Fibroblast of the aortic adventitia (primary cell): ENCODE data around the gene JAK2. TPM values are rescaled to one million over a fixed set of nuclear protein-coding genes. Genes with fewer than 3 reads are reported as not detected.

Experiments
- DNase-seq: peaks from one replicate; pipeline ENCODE4 v3.0.0-alpha.2; 2010; ENCODE audit warnings: low read depth
- H3K4me3 ChIP-seq: 2 replicates; pipeline ENCODE4 v1.5.1; 2011; ENCODE audit warnings: low read depth, mild to moderate bottlenecking, control low read depth, low read length, moderate library complexity
- CTCF ChIP-seq: IDR thresholded peaks from 2 replicates; pipeline ENCODE4 v1.5.1; 2011; ENCODE audit warnings: mild to moderate bottlenecking, low read length, control low read depth, inconsistent platforms; ENCODE audit not compliant: insufficient read depth
- total RNA-seq: library from RNA; depleted of rRNA; stranded (reverse); fragments of >200 nt; gene quantifications from 2 replicates; pipeline ENCODE4 v1.2.3, GENCODE V29; 2012; ENCODE audit warnings: low replicate concordance

The JAK2 gene
- total RNA-seq, 1 donor = 19.2 TPM

GRCh38 chr9:5110867-5111681, 126.0 kb downstream of the JAK2 start:
- DNase-seq = no peak
- TF ChIP-seq CTCF = no peak

GRCh38 chr9:5111696-5112095, 126.6 kb downstream of the JAK2 start:
- DNase-seq = no peak
- no peak overlapping the region for H3K4me3 ChIP-seq
- no peak for TF ChIP-seq CTCF

More at GRCh38 chr9:5110867-5111681, 126.0 kb downstream of the JAK2 start:
- no peak overlapping the region for H3K4me3 ChIP-seq

GRCh38 chr9:5112109-5112592, 127.1 kb downstream of the JAK2 start:
- DNase-seq = no peak
- no peak overlapping the region for H3K4me3 ChIP-seq
- TF ChIP-seq CTCF = no peak

- no peak for DNase-seq
- TF ChIP-seq CTCF = no peak
- H3K4me3 ChIP-seq = no peak overlapping the region
Observed at GRCh38 chr9:5112646-5113045, 127.6 kb downstream of the JAK2 start.

GRCh38 chr9:5113523-5113922, 128.5 kb downstream of the JAK2 start:
- no peak for TF ChIP-seq CTCF
- no peak overlapping the region for H3K4me3 ChIP-seq
- no peak for DNase-seq

GRCh38 chr9:5113994-5114748, 129.1 kb downstream of the JAK2 start:
- TF ChIP-seq CTCF = no peak
- no peak for DNase-seq
- no peak overlapping the region for H3K4me3 ChIP-seq
